Spleen (tissue), 7 donors: ENCODE data around the gene GLS.

Experiments
- CTCF ChIP-seq, 11 experiments: fragments of 200-600 bp in 7 of 11; fragments of 450-650 bp in 4 of 11; sonication (generic) in 4 of 11; IDR thresholded peaks in 8 of 11; conservative IDR thresholded peaks in 3 of 11; 1 replicate in 7 of 11; 2 replicates in 4 of 11; pipeline versions ENCODE4 v1.4.0 to v1.8.0; 2016 to 2021; ENCODE audit warnings: antibody characterized with exemption in 11 of 11, inconsistent platforms in 4 of 11, mild to moderate bottlenecking in 1 of 11
- POLR2A ChIP-seq, 3 donors: fragments of 450-650 bp; IDR thresholded peaks; one replicate each; pipeline ENCODE4 v1.5.1; 2017; ENCODE audit warnings: antibody characterized with exemption in 3 of 3, mild to moderate bottlenecking in 1 of 3
- donor health status: DM: no; HTN: no; CAD: no; lungs with moderate emphysema.
- donor health status: DM: no; HTN: no; CAD: no.
- donor health status: DM: no; HTN: no; CAD: no.

DNA sequence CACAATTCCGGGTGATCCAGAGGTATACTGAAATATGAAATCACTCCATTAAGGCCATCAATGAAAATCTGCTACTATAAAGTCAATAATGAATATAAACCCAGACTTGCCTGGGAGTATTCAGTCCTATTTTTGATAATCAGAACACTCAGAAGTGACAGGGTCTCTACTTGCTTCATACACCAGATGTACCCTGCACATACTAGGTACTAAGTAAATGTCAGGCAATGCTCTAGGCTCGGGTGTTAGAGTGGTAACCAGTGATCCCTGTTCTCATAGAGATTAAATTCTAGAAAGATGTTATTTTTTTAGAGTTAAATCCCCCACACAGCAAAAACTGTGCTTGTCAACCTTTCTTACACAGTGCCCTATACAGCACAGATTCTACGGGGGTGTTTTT is 121.0 kb downstream of the GLS start:
- TF ChIP-seq POLR2A (IDR thresholded peaks at IDR 0.05) (no peak), CTCF (IDR thresholded peaks at IDR 0.05 in 8 of 11, conservative IDR thresholded peaks at IDR 0.05 in 3 of 11) (no peak)
